IMR-90 (cell line): Measurements from ENCODE around the gene TNS1. TPM values are rescaled to one million over a fixed set of nuclear protein-coding genes. Genes with fewer than 3 reads are reported as not detected.

Source experiments
- ATAC-seq: fragments of 200-7000 bp; cut with Tn5 transposase; 2 replicates; pipeline ENCODE4 v1.9.1; 2020; ENCODE audit warnings: low read depth, mild to moderate bottlenecking, moderate library complexity
- BruUV-seq: library from RNA; stranded (reverse); fragments of 400-500 nt; replicated peaks from 2 replicates; lab custom pipeline; 2021; lab: Mats Ljungman, UMichigan
- CTCF ChIA-PET: fragments of 300-600 bp; formaldehyde crosslinking; extraction: SDS; loops from one replicate; lab custom pipeline; 2021; ENCODE audit warnings: antibody characterized with exemption; lab: Yijun Ruan, JAX
- POLR2A ChIA-PET: fragments of 300-600 bp; sonication (Branson Sonifier 250); formaldehyde crosslinking; loops from one replicate; lab custom pipeline; 2022; ENCODE audit warnings: antibody characterized with exemption; ENCODE audit not compliant: unreplicated experiment; lab: Charles Lee
- DNase-seq: peaks from one replicate; pipeline ENCODE4 v3.0.0; 2013
- H2AFZ ChIP-seq: replicated peaks from 2 replicates; pipeline ENCODE3; 2013; ENCODE audit warnings: low read length, mild to moderate bottlenecking; ENCODE audit not compliant: poor library complexity
- H2AK5ac ChIP-seq: 2 replicates; pipeline ENCODE4 v1.6.1; 2013; ENCODE audit warnings: low read depth, low read length, inconsistent platforms
- H2AK9ac ChIP-seq: replicated peaks from 2 replicates; pipeline ENCODE3; 2013; ENCODE audit warnings: mild to moderate bottlenecking, low read depth, low read length, moderate library complexity; ENCODE audit not compliant: poor library complexity
- H2BK120ac ChIP-seq: 2 replicates; pipeline ENCODE4 v1.6.1; 2013; ENCODE audit warnings: low read depth, low read length, inconsistent platforms
- H2BK15ac ChIP-seq: 3 replicates; pipeline ENCODE4 v1.6.1; 2013; ENCODE audit warnings: low read depth, low read length, inconsistent platforms
- H2BK20ac ChIP-seq: 2 replicates; pipeline ENCODE4 v1.6.1; 2013; ENCODE audit warnings: low read depth, mild to moderate bottlenecking, inconsistent platforms, low read length, moderate library complexity
- H2BK5ac ChIP-seq: 2 replicates; pipeline ENCODE4 v1.6.1; 2013; ENCODE audit warnings: mild to moderate bottlenecking, low read depth, low read length, inconsistent platforms; ENCODE audit not compliant: poor library complexity, severe bottlenecking
- H3K14ac ChIP-seq: replicated peaks from 2 replicates; pipeline ENCODE4 v1.6.1; 2013; ENCODE audit warnings: low read depth, low read length, inconsistent platforms
- H3K18ac ChIP-seq: 2 replicates; pipeline ENCODE4 v1.6.1; 2013; ENCODE audit warnings: low read depth, low read length, control low read depth
- H3K23ac ChIP-seq: 2 replicates; pipeline ENCODE4 v1.6.1; 2013; ENCODE audit warnings: low read depth, low read length, inconsistent platforms
- H3K27ac ChIP-seq: 2 replicates; pipeline ENCODE4 v1.5.1; 2013; ENCODE audit warnings: mild to moderate bottlenecking, control low read depth, low read length; ENCODE audit not compliant: insufficient read depth
- H3K27me3 ChIP-seq: 2 replicates; pipeline ENCODE4 v1.6.1; 2013; ENCODE audit warnings: low read length; ENCODE audit not compliant: control insufficient read depth, insufficient read depth
- H3K36me3 ChIP-seq: 2 replicates; pipeline ENCODE4 v1.6.1; 2013; ENCODE audit warnings: low read length, mixed read lengths; ENCODE audit not compliant: control insufficient read depth, insufficient read depth
- H3K4ac ChIP-seq: 2 replicates; pipeline ENCODE4 v1.6.1; 2013; ENCODE audit warnings: low read depth, low read length, inconsistent platforms
- H3K4me1 ChIP-seq: 2 replicates; pipeline ENCODE4 v1.6.1; 2013; ENCODE audit warnings: low read length, mixed read lengths; ENCODE audit not compliant: control insufficient read depth, insufficient read depth
- H3K4me2 ChIP-seq: 2 replicates; pipeline ENCODE4 v1.6.1; 2013; ENCODE audit warnings: low read depth, mild to moderate bottlenecking, control low read depth, low read length, moderate library complexity
- H3K4me3 ChIP-seq: 2 replicates; pipeline ENCODE4 v1.5.1; 2013; ENCODE audit warnings: low read depth, mild to moderate bottlenecking, control low read depth, low read length, moderate library complexity; ENCODE audit not compliant: insufficient read depth
- H3K56ac ChIP-seq: 2 replicates; pipeline ENCODE4 v1.6.1; 2013; ENCODE audit warnings: low read length, inconsistent platforms; ENCODE audit not compliant: insufficient read depth; ENCODE audit errors: extremely low read depth
- H3K79me1 ChIP-seq, 2 experiments: 2 replicates each; pipeline ENCODE4 v1.6.1; 2013; ENCODE audit warnings: low read length in 2 of 2, inconsistent platforms in 1 of 2, low read depth in 1 of 2
- H3K9ac ChIP-seq: 2 replicates; pipeline ENCODE4 v1.6.1; 2013; ENCODE audit warnings: low read depth, low read length, control low read depth
- H3K9me1 ChIP-seq: 2 replicates; pipeline ENCODE4 v1.6.1; 2013; ENCODE audit warnings: low read length, inconsistent platforms; ENCODE audit not compliant: insufficient read depth
- H3K9me3 ChIP-seq: 2 replicates; pipeline ENCODE4 v1.6.1; 2013; ENCODE audit warnings: low read length; ENCODE audit not compliant: control insufficient read depth, insufficient read depth
- H4K20me1 ChIP-seq: 2 replicates; pipeline ENCODE4 v1.6.1; 2013; ENCODE audit warnings: low read length, inconsistent platforms; ENCODE audit not compliant: insufficient read depth
- H4K5ac ChIP-seq: 2 replicates; pipeline ENCODE4 v1.6.1; 2013; ENCODE audit warnings: mild to moderate bottlenecking, low read depth, low read length, control low read depth
- H4K8ac ChIP-seq, 2 experiments: 2 replicates each; pipeline ENCODE4 v1.6.1; 2013; ENCODE audit warnings: low read depth in 2 of 2, low read length in 2 of 2, control low read depth in 1 of 2, inconsistent platforms in 1 of 2
- H4K91ac ChIP-seq: 2 replicates; pipeline ENCODE4 v1.6.1; 2013; ENCODE audit warnings: low read depth, low read length, inconsistent platforms; ENCODE audit not compliant: insufficient read depth
- CTCF ChIP-seq: conservative IDR thresholded peaks from 2 replicates; pipeline ENCODE4 v1.5.1; 2012; ENCODE audit warnings: mild to moderate bottlenecking, low read depth, low read length, improper control_type of control experiment
- MXI1 ChIP-seq: IDR thresholded peaks from 2 replicates; pipeline ENCODE4 v1.6.1; 2012; ENCODE audit warnings: low read depth, mild to moderate bottlenecking, low read length, moderate library complexity, borderline replicate concordance
- RAD21 ChIP-seq: IDR thresholded peaks from 2 replicates; pipeline ENCODE4 v1.6.1; 2012; ENCODE audit warnings: low read length, improper control_type of control experiment
- USF2 ChIP-seq: fragments of 150-350 bp; IDR thresholded peaks from 2 replicates; pipeline ENCODE4 v1.6.1; 2017; ENCODE audit warnings: mild to moderate bottlenecking, antibody characterized with exemption, low read length, low read depth
- WGBS, 2 experiments: methylation state at CpG; one replicate each; pipeline versions ENCODE4 v1.1.5 to v1.1.7; 2013; ENCODE audit warnings: missing lambda C conversion rate in 2 of 2; ENCODE audit not compliant: insufficient read length in 1 of 2; ENCODE audit errors: extremely low coverage in 2 of 2; 5-methylcytosine and 5-hydroxymethylcytosine counted together
- dilution Hi-C: fragments of 300-500 bp; cut with HindIII; formaldehyde crosslinking; loops from one replicate; pipeline ENCODE4 v1.14.3; 2018; ENCODE audit warnings: low sequenced_read_pairs; ENCODE audit not compliant: unreplicated experiment
- in situ Hi-C: fragments of 300-500 bp; cut with MboI; formaldehyde crosslinking; loops from 3 replicates; pipeline ENCODE4 v1.14.3; 2019; ENCODE audit warnings: low sequenced_read_pairs, inconsistent platforms, mixed read lengths
- intact Hi-C: fragments of 100-400 bp; cut with micrococcal nuclease; formaldehyde crosslinking; loops from 2 replicates; pipeline ENCODE4 v1.10.0; 2022
- polyA plus RNA-seq, 3 experiments: library from polyadenylated mRNA; depleted of rRNA; stranded (reverse); fragments of >200 nt; gene quantifications; 2 replicates each; pipeline ENCODE4 v1.2.3, GENCODE V29; 2012; ENCODE audit warnings: low replicate concordance in 1 of 3
- total RNA-seq: library from RNA; depleted of rRNA; stranded (reverse); fragments of >200 nt; gene quantifications from 2 replicates; pipeline ENCODE4 v1.2.3, GENCODE V29; 2012

The TNS1 gene
- total and polyA plus RNA-seq, 2 of the 4 experiments (the other 2 are of a cell fraction), result 41.1 to 45.2 TPM

GRCh38 chr2:217944923-217945322, 57.9 kb downstream of the TNS1 start:
- Histone ChIP-seq H3K9me3 (no peaks in the 10 kb centered on the region), H3K4me2 (no peak overlapping the region), H2AK9ac (no peak overlapping the region), H4K5ac (no peak overlapping the region), H4K20me1 (peaks cover 61% of the 10 kb centered on the region), H2BK5ac (no peak overlapping the region), H3K9ac (no peak overlapping the region), H3K23ac (no peak overlapping the region), H3K4ac (no peak overlapping the region), H3K9me1 (peaks cover 24% of the 10 kb centered on the region), H3K4me1 (peaks cover 27% of the 10 kb centered on the region), H3K27me3 (no peaks in the 10 kb centered on the region), H3K36me3 (peaks cover 4% of the 10 kb centered on the region; the same call in 1 of the 2 replicates), H3K56ac (no peak overlapping the region), H4K91ac (no peak overlapping the region), H2AK5ac (no peak overlapping the region; the same call in 1 of the 2 replicates), H2BK20ac (no peak overlapping the region), H3K79me1 (peaks cover 5 to 77% of the 10 kb centered on the region in 2 experiments; a peak in 3 of 4 replicates), H2BK120ac (no peak overlapping the region), H2AFZ (no peak overlapping the region), H3K14ac (no peak overlapping the region), H3K18ac (no peak overlapping the region), H4K8ac (no peak overlapping the region), H3K27ac (no peak overlapping the region), H3K4me3 (no peak overlapping the region), H2BK15ac (no peak overlapping the region)
- no peak for DNase-seq
- no TSS peak for BruUV-seq
- TF ChIP-seq MXI1 (no peak), USF2 (no peak), RAD21 (no peak), CTCF (no peak)
- ChIA-PET CTCF (interaction anchor here (0.8 kb wide), 1 partner anchor 58 kb away, joined by 4 read pairs; no protein-coding TSS in a partner anchor), POLR2A (no interaction called here)
- no peak for ATAC-seq
- dilution Hi-C loops (no loop called here), intact Hi-C loops (loop anchor here (1.0 to 2.0 kb wide), 2 partner anchors 22 to 43 kb away; no protein-coding TSS in a partner anchor), in situ Hi-C loops (no loop called here)
- no CpG with 5 or more reads among the region's 8 CpGs for whole genome bisulfite sequencing, 2 experiments
